ENCODE measurements around the gene SCNN1G. TPM values are rescaled to one million over a fixed set of nuclear protein-coding genes. Genes with fewer than 3 reads are reported as not detected.
"Not testable (repeated sequence)": the region's sequence is repeated elsewhere in the genome, so short reads cannot be mapped to it uniquely, and the experiment has no call there.

Gene SCNN1G
- total RNA-seq, 1 donor from 2014 or later: 0.40 TPM

DNA sequence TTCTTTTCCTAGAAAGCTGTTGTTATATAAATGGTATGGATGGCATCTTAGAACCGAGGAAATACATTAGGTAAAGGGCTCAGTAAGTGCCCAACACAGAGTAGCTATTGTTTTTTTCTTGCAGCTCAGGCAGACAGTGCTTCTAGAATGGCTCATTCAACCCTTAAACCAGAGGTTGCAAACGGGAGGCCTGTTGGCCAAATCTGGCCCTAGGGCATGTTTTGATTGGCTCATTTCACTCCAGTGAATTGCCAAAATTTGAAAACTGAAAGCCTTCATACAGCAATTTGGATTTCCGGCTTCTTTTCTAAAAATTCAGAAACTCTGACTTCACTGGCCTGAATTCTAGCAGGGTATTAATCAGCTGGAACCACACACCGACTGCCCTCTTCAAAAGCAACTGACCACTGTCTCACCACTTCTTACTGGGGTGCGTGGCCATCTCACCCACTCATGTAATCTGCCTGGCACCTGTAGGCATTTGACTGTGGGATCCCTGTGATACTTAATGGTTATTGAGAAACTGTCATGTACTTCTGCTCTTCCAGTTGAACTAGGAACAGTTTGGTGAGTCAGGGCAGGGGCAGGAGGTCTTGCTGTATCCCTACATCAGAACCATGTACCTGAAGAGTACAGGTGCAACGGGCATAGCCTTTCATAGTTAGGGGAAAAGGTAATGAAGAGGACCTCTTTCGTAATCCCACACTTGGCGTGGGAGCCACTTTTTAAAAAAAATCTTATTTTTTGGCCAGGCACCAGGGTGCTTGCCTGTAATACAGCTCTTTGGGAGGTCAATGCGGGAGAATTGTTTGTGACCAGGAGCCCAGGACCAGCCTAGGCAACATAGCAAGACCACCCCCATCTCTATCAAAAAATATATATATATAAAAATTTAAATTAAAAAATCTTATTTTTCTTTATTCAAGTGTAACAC lies 66.0 kb downstream of the SCNN1G start:
- peak in 1 of 2 donors; percentile 61 for DNase-seq (ENCODE audit: low read depth in 2 of 2)

DNA sequence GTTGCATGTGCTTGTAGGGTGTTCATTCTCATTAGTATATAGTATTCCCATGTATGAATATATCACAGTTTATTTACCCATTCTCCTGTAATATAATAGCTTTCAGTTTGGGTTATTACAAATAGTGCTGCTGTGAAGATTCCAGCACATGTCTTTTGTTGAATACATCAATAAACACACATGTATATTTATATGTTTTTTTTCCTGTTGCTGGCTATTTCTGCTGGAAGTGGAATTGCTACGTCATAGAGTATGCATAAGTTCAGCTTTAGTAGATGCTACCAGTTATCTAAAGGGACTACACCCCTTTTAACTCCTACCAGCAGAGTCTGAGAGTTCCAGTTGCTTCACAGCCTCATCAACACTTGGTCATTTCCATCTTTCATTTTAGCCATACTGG lies 67.3 kb downstream of the SCNN1G start:
- DNase-seq (ENCODE audit: low read depth in 2 of 2): no peak

DNA sequence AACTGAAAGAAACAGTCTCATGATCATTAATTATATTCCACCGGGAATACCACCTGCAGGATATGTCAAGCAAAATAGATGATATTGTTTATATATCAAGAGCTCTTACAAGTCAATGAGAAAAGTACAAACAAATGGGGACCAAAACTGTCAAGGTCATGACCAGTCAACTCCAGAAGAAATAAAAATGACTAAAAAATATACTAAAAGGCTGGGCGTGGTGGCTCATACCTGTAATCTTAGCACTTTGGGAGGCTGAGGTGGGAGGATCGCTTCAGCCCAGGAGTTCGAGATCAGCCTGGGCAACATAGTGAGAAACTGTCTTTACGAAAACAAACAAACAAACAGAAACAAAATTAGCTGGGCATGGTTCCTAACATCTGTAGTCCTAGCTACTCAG lies 69.8 kb downstream of the SCNN1G start:
- no peak for DNase-seq (ENCODE audit: low read depth in 2 of 2)

DNA sequence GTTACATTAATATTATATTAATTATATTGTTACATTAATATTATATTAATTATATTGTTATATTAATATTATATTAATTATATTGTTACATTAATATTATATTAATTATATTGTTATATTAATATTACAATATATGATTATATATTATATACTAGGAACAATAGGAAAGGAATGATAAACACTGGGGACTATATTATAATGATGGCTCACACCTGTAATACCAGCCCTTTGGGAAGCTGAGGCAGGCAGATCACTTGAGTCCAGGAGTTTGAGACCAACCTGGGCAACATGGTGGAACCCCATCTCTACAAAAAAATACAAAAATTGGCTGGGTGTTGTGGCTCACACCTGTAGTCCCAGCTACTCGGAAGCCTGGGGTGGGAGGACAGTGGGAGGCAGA lies 71.1 kb downstream of the SCNN1G start:
- not testable (repeated sequence) for DNase-seq (ENCODE audit: low read depth in 2 of 2)

DNA sequence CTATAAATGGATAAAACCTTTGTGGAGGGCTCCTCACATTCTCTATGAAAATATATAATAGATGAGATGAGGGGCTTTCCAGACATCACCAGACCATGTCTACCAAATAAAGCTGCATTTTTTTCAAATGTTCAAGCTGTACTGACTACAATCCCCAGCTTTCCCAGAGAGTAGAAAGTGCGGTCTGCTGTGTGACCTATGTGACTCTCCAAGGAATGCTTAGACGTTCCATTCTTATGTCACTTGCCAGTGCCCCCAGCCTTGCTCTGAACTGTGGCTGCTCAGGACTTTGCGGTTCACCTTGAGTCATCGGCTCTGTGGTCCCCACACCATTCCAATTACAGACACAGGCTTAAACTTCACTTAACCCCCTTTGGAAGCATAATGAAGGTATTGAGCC lies 71.8 kb downstream of the SCNN1G start:
- DNase-seq (ENCODE audit: low read depth in 2 of 2): no peak

DNA sequence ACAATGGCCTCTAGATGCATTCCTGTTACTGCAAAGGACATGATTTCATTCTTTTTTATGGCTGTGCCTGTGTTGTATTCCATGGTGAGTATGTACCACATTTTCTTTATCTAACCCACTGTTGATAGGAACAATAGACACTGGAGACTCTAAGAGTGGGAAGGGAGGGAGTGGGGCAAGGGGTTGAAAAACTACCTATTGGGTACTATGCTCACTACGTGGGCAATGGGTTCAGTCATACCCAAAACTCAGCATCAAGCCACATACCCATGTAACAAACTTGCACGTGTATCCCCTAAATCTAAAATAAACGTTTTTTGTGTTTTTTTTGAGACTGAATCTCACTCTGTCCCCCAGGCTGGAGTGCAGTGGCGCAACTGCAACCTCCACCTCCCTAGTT lies 72.5 kb downstream of the SCNN1G start:
- DNase-seq (ENCODE audit: low read depth in 2 of 2): no peak

DNA sequence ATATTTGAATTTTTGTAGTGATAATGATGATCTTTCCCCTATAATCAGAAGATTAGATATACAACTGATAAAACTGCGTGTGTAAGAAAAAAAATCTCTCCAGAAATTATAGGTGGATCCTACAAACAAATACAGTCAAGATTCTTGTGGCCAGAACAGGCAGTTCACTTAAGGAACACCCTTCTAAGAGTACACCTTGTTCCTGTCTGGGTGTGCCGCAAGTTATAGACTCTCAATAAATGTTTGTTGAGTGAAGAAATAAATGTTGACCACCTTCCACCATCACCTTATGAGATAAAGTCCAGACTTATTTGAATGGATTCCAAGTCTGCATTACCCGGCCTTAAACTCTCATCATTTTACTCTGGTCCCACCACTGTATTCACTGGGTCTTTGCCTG lies 73.9 kb downstream of the SCNN1G start:
- no peak for DNase-seq (ENCODE audit: low read depth in 2 of 2)

DNA sequence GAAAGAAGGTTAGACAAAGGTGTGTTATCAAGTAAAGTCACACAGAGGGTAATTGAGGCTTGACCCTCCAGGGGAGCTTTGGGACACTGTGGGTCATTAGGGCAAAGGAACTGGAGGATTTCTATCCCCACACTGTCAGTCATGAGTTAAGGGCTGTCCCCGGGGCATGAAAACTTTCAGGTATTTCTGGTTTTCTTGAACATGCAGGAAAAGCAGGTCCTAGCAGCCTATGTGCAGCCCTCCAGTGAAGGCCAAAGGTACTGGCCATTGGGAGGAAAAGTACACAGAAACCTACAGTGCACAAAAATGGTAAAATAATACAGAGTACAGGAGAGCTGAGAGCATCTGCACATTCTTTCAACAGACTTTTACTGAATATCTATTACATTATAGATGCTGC lies 75.1 kb downstream of the SCNN1G start:
- DNase-seq (ENCODE audit: low read depth in 2 of 2): no peak

DNA sequence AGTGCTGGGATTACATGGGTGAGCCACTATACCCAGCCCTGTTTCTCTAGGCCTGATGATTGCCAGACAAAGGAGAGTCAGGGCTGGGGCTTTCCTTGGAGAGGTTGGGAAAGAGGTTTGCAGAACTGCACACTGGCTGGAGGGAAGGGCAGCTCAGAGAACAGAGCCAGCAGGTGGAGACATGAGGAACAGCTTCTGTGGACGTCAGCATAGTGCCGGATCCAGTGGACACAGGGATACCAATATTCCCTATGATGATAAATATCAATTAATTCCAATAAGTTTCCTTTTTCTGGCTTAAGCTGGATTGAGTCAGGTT lies 76.3 kb downstream of the SCNN1G start:
- no peak for DNase-seq (ENCODE audit: low read depth in 2 of 2)

Other genes starting within 250 kb of the SCNN1G start
- gene USP31, start 33.3 kb upstream of the SCNN1G start, total RNA-seq: 15.9 and 39.7 TPM in 2 replicates
- 4.4 and 18.8 TPM in 2 replicates for gene SCNN1B, start 119.6 kb downstream of the SCNN1G start, total RNA-seq